CD14-positive monocyte (primary cell): ENCODE data around the gene ENTPD7. TPM values are rescaled to one million over a fixed set of nuclear protein-coding genes. Genes with fewer than 3 reads are reported as not detected.
A peak's percentile ranks its signal among the peaks of the same experiment; 100 is the strongest.

Source experiments
- DNase-seq, 3 donors: peaks; one replicate each; pipeline ENCODE4 v3.0.0-alpha.2; 2011 to 2022
- H2AFZ ChIP-seq: 2 replicates; pipeline ENCODE4 v1.6.0; 2012; ENCODE audit warnings: mild to moderate bottlenecking, low read depth, low read length, inconsistent platforms; ENCODE audit not compliant: insufficient read depth, poor library complexity, severe bottlenecking
- H3K27ac ChIP-seq, 2 donors: 1 replicate in 1 of 2; 2 replicates in 1 of 2; pipeline ENCODE4 v1.5.1; 2012 to 2013; ENCODE audit warnings: low read length in 2 of 2, control low read depth in 1 of 2, inconsistent platforms in 1 of 2, low read depth in 1 of 2, mild to moderate bottlenecking in 1 of 2
- H3K27me3 ChIP-seq, 2 donors: one replicate each; pipeline versions ENCODE4 v1.6.0 to v1.6.1; 2011 to 2013; ENCODE audit warnings: low read length in 2 of 2; ENCODE audit not compliant: control insufficient read depth in 2 of 2, insufficient read depth in 2 of 2
- H3K36me3 ChIP-seq, 2 donors: replicated peaks in 1 of 2; 1 replicate in 1 of 2; 2 replicates in 1 of 2; pipeline versions ENCODE4 v1.5.1 to v1.6.1; 2012 to 2013; ENCODE audit warnings: low read length in 2 of 2, control low read depth in 1 of 2, inconsistent platforms in 1 of 2, mild to moderate bottlenecking in 1 of 2; ENCODE audit not compliant: insufficient read depth in 2 of 2, control insufficient read depth in 1 of 2
- H3K4me1 ChIP-seq, 2 donors: 1 replicate in 1 of 2; 2 replicates in 1 of 2; pipeline versions ENCODE4 v1.5.1 to v1.6.1; 2012 to 2013; ENCODE audit warnings: low read length in 2 of 2, control low read depth in 1 of 2, inconsistent platforms in 1 of 2, mild to moderate bottlenecking in 1 of 2, moderate library complexity in 1 of 2; ENCODE audit not compliant: insufficient read depth in 2 of 2, control insufficient read depth in 1 of 2
- H3K4me2 ChIP-seq: replicated peaks from 2 replicates; pipeline ENCODE3; 2012; ENCODE audit warnings: low read length, moderate library complexity, mild to moderate bottlenecking; ENCODE audit not compliant: poor library complexity, severe bottlenecking; ENCODE audit errors: extremely low read depth
- H3K4me3 ChIP-seq, 3 experiments: fragments of 200-600 bp in 1 of 3; sonication (generic) in 1 of 3; replicated peaks in 1 of 3; 1 replicate in 2 of 3; 2 replicates in 1 of 3; pipeline ENCODE4 v1.5.1; 2011 to 2013; ENCODE audit warnings: low read length in 3 of 3, mild to moderate bottlenecking in 3 of 3, control low read depth in 2 of 3, low read depth in 2 of 3, inconsistent platforms in 1 of 3, moderate library complexity in 1 of 3
- H3K79me2 ChIP-seq: 2 replicates; pipeline ENCODE4 v1.6.0; 2012; ENCODE audit warnings: mild to moderate bottlenecking, control low read depth, inconsistent platforms, low read length, moderate library complexity; ENCODE audit not compliant: insufficient read depth
- H3K9ac ChIP-seq: 2 replicates; pipeline ENCODE4 v1.6.0; 2017; ENCODE audit warnings: low read length, mild to moderate bottlenecking; ENCODE audit not compliant: insufficient read depth, poor library complexity, severe bottlenecking
- H3K9me3 ChIP-seq, 2 donors: replicated peaks in 1 of 2; 1 replicate in 1 of 2; 2 replicates in 1 of 2; pipeline versions ENCODE4 v1.5.1 to v1.6.1; 2012 to 2013; ENCODE audit warnings: low read length in 2 of 2, control low read depth in 1 of 2; ENCODE audit not compliant: control insufficient read depth in 1 of 2, insufficient read depth in 1 of 2
- H4K20me1 ChIP-seq: 2 replicates; pipeline ENCODE4 v1.6.0; 2012; ENCODE audit warnings: mild to moderate bottlenecking, low read length, control low read depth, moderate library complexity; ENCODE audit not compliant: insufficient read depth
- H3K27ac Mint-ChIP-seq, 7 donors: one replicate each; pipeline ENCODE4 v1.8.0; 2020; ENCODE audit warnings: mild to moderate bottlenecking in 7 of 7, mixed read lengths in 7 of 7, moderate library complexity in 6 of 7, inconsistent platforms in 2 of 7
- H3K27me3 Mint-ChIP-seq, 3 donors: one replicate each; pipeline ENCODE4 v1.8.0; 2021 to 2022; ENCODE audit warnings: low read depth in 3 of 3, mild to moderate bottlenecking in 3 of 3, mixed read lengths in 3 of 3, moderate library complexity in 3 of 3, inconsistent platforms in 1 of 3
- H3K36me3 Mint-ChIP-seq, 2 donors: one replicate each; pipeline ENCODE4 v1.8.0; 2020; ENCODE audit warnings: mixed read lengths in 2 of 2, inconsistent platforms in 1 of 2, mild to moderate bottlenecking in 1 of 2
- H3K4me1 Mint-ChIP-seq: one replicate; pipeline ENCODE4 v1.8.0; 2020; ENCODE audit warnings: mild to moderate bottlenecking, mixed read lengths
- H3K4me3 Mint-ChIP-seq, 2 donors: one replicate each; pipeline ENCODE4 v1.8.0; 2020; ENCODE audit warnings: mild to moderate bottlenecking in 2 of 2, mixed read lengths in 2 of 2, moderate library complexity in 1 of 2
- H3K9me3 Mint-ChIP-seq, 7 donors: one replicate each; pipeline ENCODE4 v1.8.0; 2020 to 2022; ENCODE audit warnings: mixed read lengths in 7 of 7, mild to moderate bottlenecking in 6 of 7, moderate library complexity in 6 of 7, inconsistent platforms in 2 of 7
- WGBS: methylation state at CpG from one replicate; pipeline ENCODE4 v1.1.5; 2013; ENCODE audit warnings: missing lambda C conversion rate; ENCODE audit not compliant: insufficient coverage; 5-methylcytosine and 5-hydroxymethylcytosine counted together
- intact Hi-C, 2 donors: fragments of 100-400 bp; cut with micrococcal nuclease; formaldehyde crosslinking; loops; one replicate each; pipeline versions ENCODE4 v1.15.0 to v1.15.1; 2023
- polyA plus RNA-seq, 3 donors: library from polyadenylated mRNA; depleted of rRNA in 1 of 3; unstranded in 2 of 3; stranded (reverse) in 1 of 3; fragments of 300-500 nt in 2 of 3; fragments of >200 nt in 1 of 3; fragmentation: Illumina TruSeq in 2 of 3; gene quantifications; 1 replicate in 2 of 3; 2 replicates in 1 of 3; pipeline ENCODE4 v1.2.3, GENCODE V29; 2012 to 2021
- TF ChIP-seq, protein P1 (sequence below): fragments of 200-600 bp; IDR thresholded peaks from one replicate; pipeline ENCODE4 v1.8.0; 2022; ENCODE audit warnings: antibody characterized with exemption, mild to moderate bottlenecking

The ENTPD7 gene
- polyA plus RNA-seq, 3 donors, result 1.2 to 2.9 (median 2.2) TPM

DNA sequence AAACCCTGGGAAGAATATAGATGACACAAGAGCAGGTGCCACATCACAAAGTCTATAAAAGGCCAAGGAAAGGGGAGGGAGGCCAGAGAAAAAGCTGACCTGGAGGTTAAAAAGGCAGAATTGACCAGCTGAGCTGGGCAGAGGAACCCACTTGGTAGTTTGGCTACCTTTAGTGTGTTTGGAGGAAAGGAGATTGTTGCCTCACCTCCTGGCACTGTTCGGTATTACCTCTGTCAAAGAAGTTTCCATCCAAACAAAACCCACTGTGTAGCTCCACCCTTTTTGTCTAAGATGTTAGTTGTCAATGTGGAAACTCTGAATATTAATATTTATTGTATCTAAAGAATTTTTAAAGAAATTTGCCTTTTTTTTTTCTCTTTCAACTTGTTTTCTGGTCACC, 23.4 kb downstream of the ENTPD7 start:
- TF ChIP-seq, protein P1, sequence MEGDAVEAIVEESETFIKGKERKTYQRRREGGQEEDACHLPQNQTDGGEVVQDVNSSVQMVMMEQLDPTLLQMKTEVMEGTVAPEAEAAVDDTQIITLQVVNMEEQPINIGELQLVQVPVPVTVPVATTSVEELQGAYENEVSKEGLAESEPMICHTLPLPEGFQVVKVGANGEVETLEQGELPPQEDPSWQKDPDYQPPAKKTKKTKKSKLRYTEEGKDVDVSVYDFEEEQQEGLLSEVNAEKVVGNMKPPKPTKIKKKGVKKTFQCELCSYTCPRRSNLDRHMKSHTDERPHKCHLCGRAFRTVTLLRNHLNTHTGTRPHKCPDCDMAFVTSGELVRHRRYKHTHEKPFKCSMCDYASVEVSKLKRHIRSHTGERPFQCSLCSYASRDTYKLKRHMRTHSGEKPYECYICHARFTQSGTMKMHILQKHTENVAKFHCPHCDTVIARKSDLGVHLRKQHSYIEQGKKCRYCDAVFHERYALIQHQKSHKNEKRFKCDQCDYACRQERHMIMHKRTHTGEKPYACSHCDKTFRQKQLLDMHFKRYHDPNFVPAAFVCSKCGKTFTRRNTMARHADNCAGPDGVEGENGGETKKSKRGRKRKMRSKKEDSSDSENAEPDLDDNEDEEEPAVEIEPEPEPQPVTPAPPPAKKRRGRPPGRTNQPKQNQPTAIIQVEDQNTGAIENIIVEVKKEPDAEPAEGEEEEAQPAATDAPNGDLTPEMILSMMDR, result no peak
- H3K36me3 Mint-ChIP-seq, result peaks cover 17 to 33% of the 10 kb centered on the region in 2 donors
- H3K4me2 ChIP-seq, result no peak overlapping the region
- WGBS, result no CpG with 5 or more reads among the region's 1 CpG
- no peak overlapping the region for H3K4me3 ChIP-seq
- no peaks in the 10 kb centered on the region for H3K27me3 ChIP-seq
- H4K20me1 ChIP-seq, result no peaks in the 10 kb centered on the region
- no peaks in the 10 kb centered on the region for H3K27me3 Mint-ChIP-seq
- no peaks in the 10 kb centered on the region for H3K79me2 ChIP-seq
- H3K9ac ChIP-seq, result no peak overlapping the region
- intact Hi-C loops, result no loop called here
- H2AFZ ChIP-seq, result no peak overlapping the region
- H3K9me3 Mint-ChIP-seq, result peaks cover 0 to 2% (median 0%) of the 10 kb centered on the region in 7 donors
- peaks cover 32% of the 10 kb centered on the region for H3K4me1 Mint-ChIP-seq
- H3K27ac Mint-ChIP-seq, result peak overlapping the region in 2 of 7 donors; percentile 1 to 3
- H3K4me3 Mint-ChIP-seq, result no peak overlapping the region
- peaks cover 12 to 21% of the 10 kb centered on the region in 2 donors for H3K4me1 ChIP-seq
- H3K9me3 ChIP-seq, result no peaks in the 10 kb centered on the region
- H3K36me3 ChIP-seq, result peaks cover 7 to 26% of the 10 kb centered on the region in 2 donors
- DNase-seq, result no peak
- no peak overlapping the region for H3K27ac ChIP-seq

DNA sequence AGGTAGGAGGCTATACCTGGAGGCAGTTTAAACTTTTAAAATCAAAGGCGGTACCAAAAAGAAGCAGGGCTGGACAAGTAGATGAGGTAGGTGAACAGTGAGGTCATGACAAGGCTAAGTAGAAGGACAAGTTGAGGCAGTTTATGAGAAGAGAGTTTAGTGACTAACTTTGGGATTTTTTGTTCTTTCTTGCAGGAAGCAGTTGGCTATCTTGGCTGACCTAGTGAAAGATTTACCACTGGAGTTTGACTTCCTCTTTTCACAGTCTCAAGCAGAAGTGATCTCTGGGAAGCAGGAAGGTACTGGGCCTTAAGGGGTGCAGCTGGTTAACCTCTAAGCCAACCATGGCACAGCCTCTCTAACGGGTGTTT, 26.3 kb downstream of the ENTPD7 start:
- H3K4me2 ChIP-seq, result peak overlapping the region; percentile 64
- no peaks in the 10 kb centered on the region for H3K27me3 ChIP-seq
- H4K20me1 ChIP-seq, result no peaks in the 10 kb centered on the region
- Mint-ChIP-seq H3K27me3 (no peaks in the 10 kb centered on the region), H3K36me3 (peaks cover 16 to 33% of the 10 kb centered on the region in 2 donors), H3K4me3 (peak overlapping the region; percentile 61 to 64), H3K9me3 (peaks cover 0 to 2% (median 0%) of the 10 kb centered on the region in 7 donors), H3K4me1 (peaks cover 32% of the 10 kb centered on the region), H3K27ac (peak overlapping the region; percentile 87 to 98 (median 96))
- 0% methylated on average over 1 of the region's 2 CpGs for WGBS
- peak overlapping the region; percentile 76 to 77 for H3K27ac ChIP-seq
- no peaks in the 10 kb centered on the region for H3K79me2 ChIP-seq
- TF ChIP-seq, protein P1, result no peak
- peaks cover 4 to 29% of the 10 kb centered on the region in 2 donors for H3K36me3 ChIP-seq
- no peak overlapping the region for H2AFZ ChIP-seq
- DNase-seq, result peak; percentile 73 to 94 (median 80)
- intact Hi-C loops, result loop anchor here in 1 of 2 donors (2.0 kb wide), 1 partner anchor 65 kb away; the partner anchor contains the start of gene SLC25A28
- H3K4me1 ChIP-seq, result peaks cover 12 to 21% of the 10 kb centered on the region in 2 donors
- no peaks in the 10 kb centered on the region for H3K9me3 ChIP-seq
- peak overlapping the region in 2 of 3 experiments; percentile 9 to 42 for H3K4me3 ChIP-seq
- no peak overlapping the region for H3K9ac ChIP-seq
